Measurements from ENCODE around the gene NAGPA.

- TF ChIP-seq FOXA1 (IDR thresholded peaks at IDR 0.05): no peak
- TF ChIP-seq ELF4 (IDR thresholded peaks at IDR 0.05): no peak
- no peak for TF ChIP-seq BHLHE40 (IDR thresholded peaks at IDR 0.05; ENCODE audit: borderline replicate concordance)
- TF ChIP-seq FOXM1 (IDR thresholded peaks at IDR 0.05; ENCODE audit: borderline replicate concordance): no peak
- TF ChIP-seq CTBP1 (IDR thresholded peaks at IDR 0.05; ENCODE audit: borderline replicate concordance): no peak
- no peak for TF ChIP-seq ARNT (IDR thresholded peaks at IDR 0.05)
- TF ChIP-seq LEF1 (IDR thresholded peaks at IDR 0.05; ENCODE audit: borderline replicate concordance): no peak
- no peak for TF ChIP-seq SP1 (IDR thresholded peaks at IDR 0.05)
- no peak for TF ChIP-seq ZNF384 (IDR thresholded peaks at IDR 0.05)
- no peak for TF ChIP-seq FOXK2 (IDR thresholded peaks at IDR 0.05)
These were observed 4.7 kb downstream of the NAGPA start for GRCh38 chr16:5028950-5029475.
